ENCODE measurements around the gene ATP9A. TPM values are rescaled to one million over a fixed set of nuclear protein-coding genes. Genes with fewer than 3 reads are reported as not detected.

The ATP9A gene
- total and polyA plus RNA-seq, 2 of the 4 experiments (the other 2 are of a cell fraction) = 10.6 to 22.4 TPM

GRCh38 chr20:51604851-51605250 lies 163.3 kb downstream of the ATP9A start:
- Histone ChIP-seq H4K5ac (ENCODE audit: low read depth, low read length) (no peak overlapping the region), H2AFZ (replicated peaks; ENCODE audit: low read length, poor library complexity) (no peak overlapping the region), H2BK5ac (ENCODE audit: low read depth, low read length, poor library complexity, severe bottlenecking) (no peak overlapping the region), H4K8ac (ENCODE audit: low read depth in 2 of 2, low read length in 2 of 2) (no peak overlapping the region), H4K20me1 (ENCODE audit: insufficient read depth, low read length) (0 out of 2 replicates have a peak, but pooled peaks cover 5% of the 10 kb centered on the region), H3K56ac (ENCODE audit: extremely low read depth, insufficient read depth, low read length) (no peak overlapping the region), H2BK120ac (ENCODE audit: low read depth, low read length) (no peak overlapping the region), H2BK15ac (ENCODE audit: low read depth, low read length) (no peak overlapping the region), H3K36me3 (ENCODE audit: control insufficient read depth, insufficient read depth, low read length) (peaks cover 34% of the 10 kb centered on the region), H3K79me1 (ENCODE audit: low read depth in 1 of 2, low read length in 2 of 2) (no peaks in the 10 kb centered on the region; a peak in 1 of 4 replicates), H3K27me3 (ENCODE audit: control insufficient read depth, insufficient read depth, low read length) (no peaks in the 10 kb centered on the region), H3K9me1 (ENCODE audit: insufficient read depth, low read length) (no peaks in the 10 kb centered on the region; the same call in 1 of the 2 replicates), H2BK20ac (ENCODE audit: low read depth, low read length) (no peak overlapping the region), H3K27ac (ENCODE audit: insufficient read depth, low read length) (no peak overlapping the region), H3K18ac (ENCODE audit: low read depth, low read length) (no peak overlapping the region), H3K4me1 (ENCODE audit: control insufficient read depth, insufficient read depth, low read length) (no peaks in the 10 kb centered on the region; the same call in 1 of the 2 replicates), H3K23ac (ENCODE audit: low read depth, low read length) (no peak overlapping the region), H3K4me3 (ENCODE audit: insufficient read depth, low read depth, low read length) (no peak overlapping the region), H2AK9ac (replicated peaks; ENCODE audit: low read depth, low read length, poor library complexity) (peak overlapping the region; percentile 7), H3K9ac (ENCODE audit: low read depth, low read length) (no peak overlapping the region), H3K9me3 (ENCODE audit: control insufficient read depth, insufficient read depth, low read length) (no peaks in the 10 kb centered on the region), H3K4me2 (ENCODE audit: low read depth, low read length) (no peak overlapping the region), H2AK5ac (ENCODE audit: low read depth, low read length) (no peak overlapping the region), H3K14ac (replicated peaks; ENCODE audit: low read depth, low read length) (no peak overlapping the region), H4K91ac (ENCODE audit: insufficient read depth, low read depth, low read length) (no peak overlapping the region), H3K4ac (ENCODE audit: low read depth, low read length) (no peak overlapping the region)
- ATAC-seq (ENCODE audit: low read depth) (no peak), DNase-seq (no peak)
- BruUV-seq (replicated peaks) = no TSS peak
- 98% methylated on average over 5 of the region's 14 CpGs; no CpG with 5 or more reads in 1 of the 2 experiments for WGBS, 2 experiments (ENCODE audit: extremely low coverage in 2 of 2, insufficient read length in 1 of 2)
- ChIA-PET CTCF (no interaction called here), POLR2A (ENCODE audit: unreplicated experiment) (no interaction called here)
- intact Hi-C loops (cut with micrococcal nuclease) = no loop called here
- dilution Hi-C loops (cut with HindIII; ENCODE audit: low sequenced_read_pairs, unreplicated experiment) = no loop called here
- in situ Hi-C loops (cut with MboI; ENCODE audit: low sequenced_read_pairs) = no loop called here
- TF ChIP-seq MAFK (IDR thresholded peaks at IDR 0.05; ENCODE audit: low read depth, low read length) (no peak), MXI1 (IDR thresholded peaks at IDR 0.05; ENCODE audit: borderline replicate concordance, low read depth, low read length) (no peak), RFX5 (IDR thresholded peaks at IDR 0.05; ENCODE audit: low read depth, low read length) (no peak), CTCF (conservative IDR thresholded peaks at IDR 0.05; ENCODE audit: low read depth, low read length) (no peak), MAZ (IDR thresholded peaks at IDR 0.05; ENCODE audit: borderline replicate concordance, low read depth, low read length) (no peak), BHLHE40 (IDR thresholded peaks at IDR 0.05; ENCODE audit: low read depth, low read length) (no peak), ELK1 (IDR thresholded peaks at IDR 0.05; ENCODE audit: borderline replicate concordance, low read depth, low read length) (no peak), FOS (IDR thresholded peaks at IDR 0.05; ENCODE audit: low read depth, low read length) (no peak), CHD1 (IDR thresholded peaks at IDR 0.05; ENCODE audit: low read depth, low read length) (no peak)
